ENCODE results near the gene RPS6KA4.

RPS6KA4 gene

GRCh38 chr11:64364911-64365310, 5.9 kb downstream of the RPS6KA4 start:
- no peak for DNase-seq (ENCODE audit: low spot score)

DNA sequence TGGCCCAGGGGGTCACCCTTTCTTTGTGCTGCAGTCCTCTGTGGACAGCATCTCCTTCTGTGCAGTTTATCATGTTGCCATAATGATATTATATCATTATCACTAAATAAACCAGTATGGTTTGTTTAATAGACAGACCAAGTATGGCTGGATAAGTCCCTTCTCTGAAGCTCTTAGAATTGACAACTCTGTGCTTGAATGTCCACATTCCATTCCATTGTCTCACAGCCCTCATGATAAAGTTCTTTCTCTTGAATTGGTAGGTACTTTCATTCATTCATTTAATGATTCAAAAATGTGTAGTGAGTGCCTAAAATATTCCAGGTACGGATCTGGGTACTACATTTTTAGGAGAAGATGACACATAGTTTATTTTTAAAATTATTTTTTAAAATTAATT, 7.8 kb downstream of the RPS6KA4 start:
- no peak for DNase-seq (ENCODE audit: low spot score)

DNA sequence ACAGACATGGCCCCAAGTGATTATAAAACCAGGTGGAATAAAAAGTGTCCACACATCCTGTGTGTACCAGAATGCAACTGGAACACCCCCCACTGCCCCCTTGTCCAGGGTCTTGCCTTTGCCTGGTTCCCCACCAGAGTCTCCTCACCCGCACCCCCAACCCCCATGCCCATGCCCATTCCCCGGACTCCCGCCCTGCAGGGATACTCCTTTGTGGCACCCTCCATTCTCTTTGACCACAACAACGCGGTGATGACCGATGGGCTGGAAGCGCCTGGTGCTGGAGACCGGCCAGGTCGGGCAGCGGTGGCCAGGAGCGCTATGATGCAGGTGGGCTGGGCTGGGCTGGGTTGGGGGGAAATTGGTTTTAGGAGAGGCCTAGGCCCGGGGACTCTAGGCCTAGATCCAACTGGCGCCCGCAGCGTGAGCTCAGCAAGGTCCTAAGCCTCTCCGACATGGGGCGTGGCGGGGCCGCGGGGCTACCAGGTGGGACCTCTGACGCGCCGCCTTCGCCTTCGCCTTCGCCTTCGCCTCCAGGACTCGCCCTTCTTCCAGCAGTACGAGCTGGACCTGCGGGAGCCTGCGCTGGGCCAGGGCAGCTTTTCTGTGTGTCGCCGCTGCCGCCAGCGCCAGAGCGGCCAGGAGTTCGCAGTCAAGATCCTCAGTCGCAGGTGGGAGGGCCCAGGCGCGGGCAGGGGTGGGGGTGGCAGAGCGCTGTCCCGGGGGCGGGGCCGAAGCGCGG, 9.1 kb downstream of the RPS6KA4 start:
- DNase-seq (ENCODE audit: low spot score) = no peak

DNA sequence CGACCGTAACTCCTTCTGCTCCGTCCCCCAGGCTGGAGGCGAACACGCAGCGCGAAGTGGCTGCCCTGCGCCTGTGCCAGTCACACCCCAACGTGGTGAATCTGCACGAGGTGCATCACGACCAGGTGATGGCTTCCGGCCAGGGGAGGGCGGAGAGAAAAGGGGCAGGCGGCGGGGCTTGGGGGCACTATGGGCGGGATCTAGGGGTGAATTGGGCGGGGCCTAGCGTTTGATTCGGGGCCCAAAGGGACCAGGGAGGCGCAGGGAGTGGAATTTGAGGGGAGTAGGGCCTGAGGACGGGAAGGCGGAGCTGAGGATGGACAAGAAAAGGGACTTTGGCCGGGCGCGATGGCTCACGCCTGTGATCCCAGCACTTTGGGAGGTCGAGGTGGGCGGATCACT, 9.7 kb downstream of the RPS6KA4 start:
- no peak for DNase-seq (ENCODE audit: low spot score)

DNA sequence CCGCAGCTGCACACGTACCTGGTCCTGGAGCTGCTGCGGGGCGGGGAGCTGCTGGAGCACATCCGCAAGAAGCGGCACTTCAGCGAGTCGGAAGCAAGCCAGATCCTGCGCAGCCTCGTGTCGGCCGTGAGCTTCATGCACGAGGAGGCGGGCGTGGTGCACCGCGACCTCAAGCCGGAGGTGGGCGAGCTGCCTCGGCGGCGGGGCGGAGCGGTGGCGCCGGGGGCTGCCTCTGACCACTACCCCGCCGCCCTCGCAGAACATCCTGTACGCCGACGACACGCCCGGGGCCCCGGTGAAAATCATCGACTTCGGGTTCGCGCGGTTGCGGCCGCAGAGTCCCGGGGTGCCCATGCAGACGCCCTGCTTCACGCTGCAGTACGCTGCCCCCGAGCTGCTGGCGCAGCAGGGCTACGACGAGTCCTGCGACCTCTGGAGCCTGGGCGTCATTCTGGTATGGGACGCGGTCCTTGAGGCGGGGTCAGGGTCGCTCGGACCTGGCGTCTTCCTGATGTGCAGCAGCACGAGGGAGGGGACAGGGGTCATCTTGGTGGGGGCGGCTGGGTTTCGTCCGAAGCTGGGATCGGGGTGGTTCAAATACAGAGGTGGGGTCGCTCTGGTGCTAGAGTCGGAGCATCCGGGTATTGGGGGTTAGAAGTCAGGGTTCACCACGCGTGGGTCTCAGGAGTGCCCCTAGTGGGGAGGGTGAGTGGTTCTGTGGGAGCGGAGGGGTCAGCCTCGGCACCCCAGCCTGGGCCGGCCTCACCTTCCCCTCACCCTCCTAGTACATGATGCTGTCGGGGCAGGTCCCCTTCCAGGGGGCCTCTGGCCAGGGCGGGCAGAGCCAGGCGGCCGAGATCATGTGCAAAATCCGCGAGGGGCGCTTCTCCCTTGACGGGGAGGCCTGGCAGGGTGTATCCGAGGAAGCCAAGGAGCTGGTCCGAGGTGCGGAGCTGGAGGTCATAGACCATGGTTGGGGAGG, 10.8 kb downstream of the RPS6KA4 start:
- DNase-seq (ENCODE audit: low spot score) = no peak

- DNase-seq (ENCODE audit: low spot score) = no peak
These were observed 12.2 kb downstream of the RPS6KA4 start for GRCh38 chr11:64371201-64371600.

GRCh38 chr11:64372021-64372420, 13.1 kb downstream of the RPS6KA4 start:
- no peak for DNase-seq (ENCODE audit: low spot score)

DNA sequence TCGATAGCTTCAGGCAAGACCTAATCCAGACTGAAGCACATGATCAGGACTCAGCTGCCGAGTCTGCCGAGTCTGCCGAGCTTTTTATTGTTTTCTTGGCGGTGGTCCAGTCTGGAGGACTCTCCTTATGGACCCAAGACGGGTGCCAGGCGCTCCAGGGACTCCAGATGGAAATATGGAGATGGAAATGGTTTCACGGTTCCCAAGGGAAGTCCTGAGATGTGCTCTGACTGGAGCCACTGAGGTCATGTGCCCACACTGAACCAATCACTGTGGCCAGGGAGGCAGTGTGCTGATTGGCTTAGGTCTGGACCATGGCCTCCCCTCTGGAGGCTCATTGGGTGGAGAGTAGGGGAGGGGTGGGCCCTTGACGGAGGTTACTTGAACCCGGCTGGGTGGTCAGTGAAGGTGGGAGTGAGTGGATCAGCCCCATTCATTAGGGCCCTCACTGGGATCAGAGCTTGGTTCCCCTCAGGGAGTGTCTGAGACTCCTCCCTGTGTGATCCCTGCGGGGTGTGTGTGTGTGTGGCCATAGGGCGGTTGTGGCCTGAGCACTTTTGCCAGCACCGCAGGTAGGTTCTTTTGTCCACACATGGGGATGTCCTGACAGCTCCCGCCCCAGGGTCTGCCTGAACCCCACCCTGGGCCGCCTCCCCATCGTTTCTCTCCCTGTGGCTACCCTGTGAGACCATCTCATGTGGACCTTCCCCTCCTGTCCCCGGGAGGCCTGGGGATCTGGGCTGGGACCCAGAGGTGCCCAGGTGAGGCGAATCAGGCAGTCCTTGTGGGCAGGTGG, 14.0 kb downstream of the RPS6KA4 start:
- DNase-seq (ENCODE audit: low spot score) = peak; percentile 95

GRCh38 chr11:64373598-64373974, 14.6 kb downstream of the RPS6KA4 start:
- no peak for DNase-seq (ENCODE audit: low spot score)

GRCh38 chr11:64376071-64376470, 17.1 kb downstream of the RPS6KA4 start:
- DNase-seq (ENCODE audit: low spot score) = no peak

- DNase-seq (ENCODE audit: low spot score) = peak; percentile 44
These were observed 19.4 kb downstream of the RPS6KA4 start for GRCh38 chr11:64378335-64378880.

DNA sequence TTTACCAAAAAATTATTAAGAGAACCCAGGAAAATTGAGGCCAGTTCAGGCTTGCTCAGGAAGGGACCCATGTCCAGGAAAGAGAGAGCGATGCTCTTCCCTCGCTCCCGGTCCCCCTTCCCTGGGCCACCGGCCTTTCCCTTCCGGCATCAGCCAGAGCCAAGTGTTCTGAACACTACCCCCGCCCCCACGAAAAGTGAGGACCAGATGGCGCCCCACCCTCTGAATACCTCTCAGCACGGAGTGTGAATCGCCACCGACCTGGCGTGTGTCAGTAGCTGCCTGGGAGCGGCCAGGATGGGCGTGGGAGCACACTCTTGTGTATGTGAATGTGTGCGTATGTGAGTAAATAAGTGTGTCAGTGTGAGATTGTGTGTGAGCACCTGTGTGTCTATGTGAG, 20.2 kb downstream of the RPS6KA4 start:
- no peak for DNase-seq (ENCODE audit: low spot score)

DNA sequence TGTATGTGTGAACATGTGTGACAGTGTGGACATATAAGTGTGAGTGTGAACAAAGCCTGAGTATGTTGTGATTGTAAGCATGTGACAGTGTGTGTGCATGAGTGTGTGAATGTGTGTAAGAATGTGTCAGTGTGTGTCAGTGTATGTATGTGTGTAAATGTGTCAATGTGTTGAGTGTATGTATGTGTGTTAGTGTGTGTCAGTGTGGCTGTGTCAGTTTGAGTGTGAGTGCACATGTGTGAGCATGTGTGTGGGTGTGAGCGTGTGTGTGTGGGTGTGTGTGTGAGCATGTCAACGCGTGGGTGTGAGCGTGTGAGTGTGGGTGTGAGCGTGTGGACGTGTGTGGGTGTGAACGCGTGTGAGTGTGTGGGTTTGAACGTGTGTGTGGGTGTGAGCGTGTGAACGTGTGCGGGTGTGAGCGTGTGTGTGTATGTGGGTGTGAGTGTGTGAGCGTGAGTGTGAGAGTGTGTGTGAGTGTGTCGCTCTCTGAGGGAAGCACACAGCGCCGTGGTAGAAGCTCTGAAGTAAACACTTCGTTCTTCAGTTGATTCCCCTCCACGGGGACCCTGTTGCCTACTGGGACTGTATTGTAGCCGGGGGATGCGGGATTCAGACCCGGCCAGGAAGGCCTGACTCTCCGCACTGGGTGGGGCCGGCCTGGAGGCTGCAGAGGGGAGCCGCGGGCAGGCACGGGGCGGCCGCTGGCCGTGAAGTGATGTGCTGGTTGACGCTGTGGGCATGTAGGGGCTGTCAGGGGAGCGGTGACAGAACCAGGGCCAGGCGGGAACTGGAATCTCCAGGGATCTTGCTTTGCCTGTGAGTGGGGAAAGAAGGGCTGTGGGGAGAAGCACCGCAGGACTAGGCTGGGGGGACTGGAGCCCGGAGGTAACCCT, 21.1 kb downstream of the RPS6KA4 start:
- DNase-seq (ENCODE audit: low spot score) = peak; percentile 43

DNA sequence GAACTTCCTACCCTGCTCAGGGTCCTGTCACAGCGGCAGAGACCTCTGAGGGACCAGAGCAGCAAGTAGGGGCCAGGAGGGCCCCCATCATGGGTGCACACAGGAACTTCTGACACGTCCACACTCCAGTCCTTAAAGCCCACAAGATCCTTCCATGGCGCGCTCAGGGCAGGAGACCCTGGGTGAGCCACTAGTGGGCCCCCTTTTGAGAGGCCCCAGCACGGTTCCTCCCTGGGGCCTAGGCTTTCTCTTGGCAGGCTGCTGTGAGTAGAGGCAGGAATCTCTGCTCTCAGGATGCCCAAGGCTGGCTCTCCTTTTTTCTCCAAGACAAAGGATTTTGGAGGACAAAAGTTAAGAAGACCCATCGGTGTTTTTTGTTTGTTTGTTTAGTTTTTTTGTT, 22.4 kb downstream of the RPS6KA4 start:
- DNase-seq (ENCODE audit: low spot score) = no peak

DNA sequence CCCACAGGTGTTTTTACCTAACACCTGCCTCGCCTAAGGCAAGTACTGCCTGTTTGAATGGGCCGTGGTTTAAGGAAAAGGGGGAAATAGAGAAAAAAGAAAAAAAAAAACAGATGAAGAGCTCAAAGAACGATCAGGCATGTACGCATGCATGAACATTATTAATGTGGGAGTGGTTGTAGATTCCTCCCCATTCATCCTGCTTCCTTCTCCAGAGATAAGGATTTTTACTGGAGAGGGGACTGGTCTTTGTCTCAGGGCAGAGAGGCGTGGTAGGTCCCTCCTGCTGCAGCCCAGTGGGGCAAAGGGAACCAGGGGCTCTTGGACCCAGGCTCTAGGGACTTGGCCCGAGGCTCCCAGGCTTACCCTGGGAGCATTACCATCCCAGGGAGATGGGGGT, 23.1 kb downstream of the RPS6KA4 start:
- no peak for DNase-seq (ENCODE audit: low spot score)

DNA sequence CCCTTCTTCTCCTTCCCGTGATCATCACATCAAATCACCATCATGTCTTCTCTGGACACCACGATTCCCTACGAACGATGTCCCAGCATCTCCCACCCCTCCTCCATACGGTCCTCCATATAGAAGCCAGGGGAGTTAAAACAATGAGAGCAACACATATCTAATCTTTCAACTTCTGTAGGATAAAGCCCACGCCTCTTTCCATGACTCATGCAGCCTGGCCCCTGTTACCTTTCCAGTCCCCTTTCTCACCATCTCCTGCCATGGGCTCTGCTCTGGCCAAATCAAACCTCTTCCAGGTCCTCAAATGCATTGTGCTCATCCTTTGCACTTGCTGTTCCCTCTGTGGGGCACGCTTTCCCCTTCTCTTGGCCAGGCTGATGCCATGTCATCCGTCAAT, 23.6 kb downstream of the RPS6KA4 start:
- DNase-seq (ENCODE audit: low spot score) = no peak

DNA sequence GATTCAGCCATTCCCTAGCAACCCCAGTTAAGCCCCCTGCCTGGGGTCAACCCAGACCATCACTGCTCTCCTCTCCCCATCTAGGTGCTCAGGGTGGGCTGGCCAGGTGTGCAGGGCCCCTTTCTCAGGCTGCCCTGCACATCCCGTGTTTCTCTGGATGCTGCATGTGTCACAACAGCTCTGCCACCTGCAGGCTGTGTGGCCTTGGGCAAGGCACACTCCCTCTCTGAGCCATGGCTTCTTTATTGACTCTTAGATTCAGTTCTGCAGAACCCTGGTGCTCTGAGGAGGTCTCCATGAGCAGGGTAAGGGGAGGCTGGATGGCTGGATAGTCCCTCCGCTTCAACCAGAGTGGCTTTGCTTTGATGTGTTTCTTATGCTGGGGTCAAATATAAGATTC, 24.6 kb downstream of the RPS6KA4 start:
- DNase-seq (ENCODE audit: low spot score) = no peak

GRCh38 chr11:64384028-64384737, 25.2 kb downstream of the RPS6KA4 start:
- no peak for DNase-seq (ENCODE audit: low spot score)

DNA sequence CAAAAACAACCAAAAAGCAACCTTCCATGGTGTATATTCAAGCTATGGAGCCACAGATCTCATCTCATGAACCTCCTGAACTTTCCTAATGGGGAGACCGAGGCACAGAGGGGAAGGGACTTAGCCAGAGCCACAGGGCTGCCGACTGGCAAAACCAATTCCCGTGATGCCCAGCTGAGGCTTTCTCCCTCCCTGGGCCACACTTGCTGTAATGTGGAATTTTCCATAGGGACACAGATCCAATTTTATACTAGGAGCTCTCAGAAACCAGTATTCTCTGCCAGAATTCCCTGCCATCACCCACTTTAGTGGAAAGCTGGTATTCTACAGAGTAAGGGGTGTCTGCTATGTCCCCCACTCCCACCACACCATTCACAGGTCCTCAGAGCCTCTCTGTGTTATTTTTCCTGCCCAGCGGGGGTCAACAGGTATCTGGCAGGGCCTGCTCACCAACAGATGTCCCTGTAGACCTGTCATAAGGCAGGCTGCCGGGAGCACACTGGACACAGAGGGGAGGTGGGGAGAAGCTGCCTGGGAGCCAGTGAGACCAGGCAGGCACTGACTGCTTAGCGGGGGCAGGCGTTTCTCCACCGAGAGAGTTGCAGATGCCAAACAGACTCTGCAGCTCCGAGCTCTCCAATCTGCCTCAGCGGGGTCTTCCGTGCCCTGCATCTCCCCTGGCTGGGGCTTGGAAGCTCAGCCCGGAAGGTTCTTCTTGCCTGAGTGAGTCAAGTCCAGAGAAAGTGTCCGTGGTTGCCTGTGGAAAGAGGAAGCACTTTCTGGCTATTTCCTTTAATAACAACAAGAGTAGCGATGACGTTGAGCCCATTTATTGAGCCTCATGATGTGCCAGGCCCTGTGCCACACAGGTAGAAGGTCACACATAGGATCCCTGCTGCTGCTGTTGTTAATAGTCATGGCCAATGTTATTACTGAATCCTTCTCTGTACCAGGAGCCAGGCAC, 26.3 kb downstream of the RPS6KA4 start:
- peak; percentile 53 for DNase-seq (ENCODE audit: low spot score)
